ENCODE measurements around the gene HOXA6.

HOXA6 gene

DNA sequence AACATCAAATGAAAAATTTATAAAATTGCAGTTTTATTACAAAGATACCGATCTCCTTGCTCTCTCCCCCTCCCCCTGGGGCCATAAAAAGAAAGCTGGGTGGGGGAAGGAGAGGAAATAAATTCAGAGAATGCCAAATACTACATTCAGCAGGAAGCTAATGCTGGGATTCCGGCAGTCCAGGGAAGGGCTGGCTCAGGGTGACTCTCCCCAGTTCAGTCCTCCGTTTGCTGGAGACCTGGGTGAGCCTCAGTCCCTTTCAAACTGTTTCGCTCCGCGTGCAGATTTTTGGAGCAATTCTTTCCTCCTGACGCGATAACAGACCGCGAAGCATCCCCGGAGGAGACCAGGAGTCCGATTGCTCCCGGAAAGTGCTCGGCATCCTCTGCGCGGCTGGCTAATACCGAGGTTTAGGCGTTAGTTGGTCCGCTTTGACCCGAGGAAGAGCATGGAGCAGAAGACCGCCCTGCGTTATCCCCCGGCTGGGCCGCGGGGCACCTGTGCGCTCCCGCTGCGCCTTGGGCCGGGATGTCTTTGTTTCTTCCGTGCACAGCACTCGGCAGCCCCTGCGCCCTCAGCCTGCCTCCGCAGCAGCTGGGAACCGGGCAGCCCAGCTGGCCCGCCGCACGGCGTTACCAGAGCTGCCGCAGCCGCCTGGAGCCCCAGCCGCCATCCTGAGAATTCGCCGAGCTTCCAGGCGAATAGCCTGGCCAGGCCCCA is 41.2 kb downstream of the HOXA6 start:
- no peak for FAIRE-seq

DNA sequence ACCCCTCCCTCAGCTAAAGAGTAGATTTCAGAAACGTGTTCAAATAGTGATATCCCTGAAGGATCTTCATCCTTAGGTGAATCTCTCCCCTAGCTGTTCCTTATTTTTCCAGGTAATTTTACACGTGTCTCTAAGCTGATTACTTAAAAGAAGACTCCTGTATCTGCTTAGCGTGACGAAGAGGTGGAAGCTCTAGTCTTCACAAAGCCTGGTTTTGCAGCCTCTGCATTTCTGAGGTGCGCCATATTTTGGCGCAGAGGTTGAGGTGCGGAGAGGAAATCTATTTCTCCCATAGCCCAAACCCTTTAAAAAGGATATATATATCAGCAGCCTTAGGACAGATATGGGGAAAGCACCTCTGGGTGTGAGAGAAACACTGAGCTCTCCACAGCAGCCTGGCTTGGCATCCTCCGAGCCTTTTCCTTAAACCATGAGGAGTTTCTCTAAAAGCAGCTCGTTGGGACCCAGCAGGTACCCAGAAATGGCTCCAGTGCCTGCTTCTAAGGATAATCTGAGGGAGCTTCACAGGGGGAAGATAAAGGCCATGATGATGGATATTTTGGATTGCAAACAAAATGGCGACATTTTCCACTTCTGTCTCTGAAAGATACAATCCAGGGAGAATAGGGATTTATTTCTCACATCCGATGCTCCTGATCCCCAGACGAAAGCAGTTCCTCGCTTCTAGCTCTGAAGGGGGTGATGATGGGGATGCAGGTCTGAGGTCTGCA is 42.1 kb downstream of the HOXA6 start:
- FAIRE-seq, result no peak

DNA sequence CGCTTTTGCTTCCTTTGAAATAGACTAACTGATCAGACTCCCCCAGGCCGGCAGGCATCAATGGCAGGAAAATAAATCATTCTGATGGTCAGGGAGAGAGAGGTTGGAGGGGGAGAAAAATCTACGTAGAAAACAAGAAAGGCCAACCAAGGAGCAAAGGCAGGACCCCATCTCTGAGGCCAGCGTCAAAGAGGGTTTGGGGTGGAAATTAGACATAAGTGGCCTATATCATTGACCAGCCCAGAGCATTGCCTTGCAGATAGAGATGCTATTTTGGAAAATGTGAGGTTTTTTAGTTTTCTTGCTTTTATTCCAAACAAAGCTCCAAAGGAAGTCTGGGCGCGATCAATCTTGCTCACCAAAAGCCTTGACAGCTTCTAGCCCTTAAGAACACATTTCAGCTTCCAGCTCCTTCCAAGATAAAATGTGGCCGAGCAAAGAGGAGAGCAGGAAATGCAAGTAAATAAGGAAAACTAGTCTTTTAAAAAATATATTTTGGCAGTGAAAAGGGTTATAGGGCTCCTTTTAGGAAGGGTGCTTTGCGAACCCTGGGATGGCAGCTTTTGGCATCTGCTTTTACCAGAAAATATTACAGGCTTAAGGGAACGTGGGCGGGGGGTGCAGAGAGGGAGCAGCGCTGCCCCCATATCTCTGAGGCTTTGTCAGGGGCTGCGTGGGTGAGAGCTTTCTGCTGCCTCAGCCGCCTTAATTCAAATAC is 43.1 kb downstream of the HOXA6 start:
- FAIRE-seq, result no peak

DNA sequence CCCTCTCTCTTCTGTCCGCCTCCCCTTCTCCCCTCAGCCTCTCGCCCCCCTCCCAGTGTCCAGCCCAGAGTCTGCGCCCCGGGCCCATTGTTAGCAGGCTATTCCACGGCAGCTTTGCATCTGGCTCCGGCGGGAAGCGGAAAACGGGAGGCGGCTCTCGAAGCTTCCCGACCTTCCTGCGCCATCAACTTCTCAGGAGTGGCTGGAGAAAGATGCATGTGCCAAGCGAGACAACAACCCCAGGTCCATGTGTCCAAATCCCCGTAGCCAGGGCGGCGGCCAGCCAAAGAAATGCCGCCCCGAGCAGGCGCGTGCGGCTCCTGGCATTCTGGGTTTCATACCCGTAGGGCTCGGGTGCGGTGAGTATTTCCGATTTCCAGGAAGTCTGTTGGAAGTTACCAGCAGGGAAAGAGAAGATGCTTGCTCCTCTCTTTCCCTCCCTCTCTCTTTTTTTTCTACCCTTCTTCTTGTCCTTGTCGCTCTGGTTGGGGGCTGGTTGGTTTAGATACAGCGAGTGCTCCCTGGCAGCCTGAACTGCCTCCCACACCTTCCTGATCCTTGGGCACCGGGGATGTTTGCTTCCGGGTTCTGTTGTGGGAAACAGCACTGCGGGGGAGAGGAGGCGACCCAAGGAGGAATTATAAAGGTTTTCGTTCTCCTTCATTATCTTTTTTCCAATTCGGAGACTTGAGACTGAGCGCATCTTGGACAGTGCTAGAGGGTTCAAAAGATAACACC is 43.9 kb downstream of the HOXA6 start:
- FAIRE-seq, result no peak

DNA sequence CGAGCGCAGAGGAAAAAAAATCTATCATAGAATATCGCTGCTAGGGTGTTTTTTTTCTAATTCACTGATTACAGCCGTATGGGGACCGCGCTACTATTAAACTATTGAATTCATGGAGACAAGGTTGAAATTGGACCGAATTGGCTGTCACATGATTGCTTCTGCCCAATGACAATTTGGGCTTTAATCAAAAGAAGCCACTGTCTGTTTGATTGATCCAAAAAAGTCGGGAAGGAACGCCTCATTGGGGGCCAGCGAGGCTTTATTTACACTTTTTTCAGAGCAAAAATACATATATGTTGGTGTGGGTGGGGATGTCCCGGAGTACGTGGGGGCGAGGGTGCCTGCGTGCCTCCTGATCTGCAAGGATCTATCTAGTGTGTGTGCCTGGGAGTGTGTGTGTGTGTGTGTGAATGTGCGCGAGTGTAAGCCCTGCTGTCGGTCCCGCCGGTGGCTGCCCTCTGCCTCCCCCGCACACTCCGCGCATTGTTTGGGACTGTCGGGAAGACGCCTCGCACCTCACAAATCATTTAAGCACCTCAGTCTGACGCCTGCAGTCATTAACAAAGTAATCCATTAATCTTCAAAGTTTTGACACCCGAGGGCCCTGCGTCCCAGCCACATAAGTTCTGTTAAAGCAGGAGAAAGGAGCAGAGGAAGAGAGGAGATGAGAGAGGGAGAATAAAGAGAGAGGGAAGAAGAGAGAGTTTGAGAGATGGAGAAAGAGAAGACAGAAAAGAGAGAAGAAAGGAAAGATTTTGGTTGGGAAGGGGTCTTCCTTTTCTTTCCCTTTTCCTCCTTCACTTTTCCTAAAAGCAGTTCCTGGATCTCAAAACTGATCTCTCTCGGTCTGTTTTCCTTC is 44.8 kb downstream of the HOXA6 start, which contains the start of gene HOXA2:
TSS of gene HOXA2 (minus strand) at position 103 of the 862 bp plus-strand sequence. CDS start 183 bp downstream, outside the sequence.
- no peak for FAIRE-seq

DNA sequence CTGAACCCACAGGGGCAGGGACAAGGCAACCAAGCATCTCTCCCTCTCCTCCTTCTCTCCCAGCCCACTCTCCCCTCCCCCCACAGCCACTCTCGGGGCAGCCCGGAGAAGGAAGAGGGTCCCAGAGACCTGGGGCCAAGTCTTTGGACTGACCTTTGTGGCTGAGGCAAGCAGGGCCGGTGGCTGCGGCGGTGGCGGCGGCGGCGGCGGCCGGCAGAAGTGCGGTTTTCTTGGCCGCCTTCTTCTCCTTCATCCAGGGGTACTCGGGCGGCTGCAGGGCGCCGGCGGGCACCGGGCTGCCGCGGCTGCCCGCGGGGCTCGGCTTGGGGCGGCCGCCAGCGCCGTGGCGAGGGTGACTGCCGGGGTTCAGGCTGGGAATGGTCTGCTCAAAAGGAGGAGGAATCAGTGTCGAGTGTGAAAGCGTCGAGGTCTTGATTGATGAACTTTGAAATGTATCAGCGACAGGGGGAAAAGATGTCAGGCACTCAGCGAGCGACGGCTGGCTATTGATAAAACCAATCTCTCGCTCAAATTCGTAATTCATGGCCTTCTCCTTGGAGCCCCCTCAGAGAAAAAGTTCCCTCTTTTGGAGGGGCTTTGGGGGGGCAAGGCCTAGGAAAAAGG is 45.5 kb downstream of the HOXA6 start:
- no peak for FAIRE-seq

DNA sequence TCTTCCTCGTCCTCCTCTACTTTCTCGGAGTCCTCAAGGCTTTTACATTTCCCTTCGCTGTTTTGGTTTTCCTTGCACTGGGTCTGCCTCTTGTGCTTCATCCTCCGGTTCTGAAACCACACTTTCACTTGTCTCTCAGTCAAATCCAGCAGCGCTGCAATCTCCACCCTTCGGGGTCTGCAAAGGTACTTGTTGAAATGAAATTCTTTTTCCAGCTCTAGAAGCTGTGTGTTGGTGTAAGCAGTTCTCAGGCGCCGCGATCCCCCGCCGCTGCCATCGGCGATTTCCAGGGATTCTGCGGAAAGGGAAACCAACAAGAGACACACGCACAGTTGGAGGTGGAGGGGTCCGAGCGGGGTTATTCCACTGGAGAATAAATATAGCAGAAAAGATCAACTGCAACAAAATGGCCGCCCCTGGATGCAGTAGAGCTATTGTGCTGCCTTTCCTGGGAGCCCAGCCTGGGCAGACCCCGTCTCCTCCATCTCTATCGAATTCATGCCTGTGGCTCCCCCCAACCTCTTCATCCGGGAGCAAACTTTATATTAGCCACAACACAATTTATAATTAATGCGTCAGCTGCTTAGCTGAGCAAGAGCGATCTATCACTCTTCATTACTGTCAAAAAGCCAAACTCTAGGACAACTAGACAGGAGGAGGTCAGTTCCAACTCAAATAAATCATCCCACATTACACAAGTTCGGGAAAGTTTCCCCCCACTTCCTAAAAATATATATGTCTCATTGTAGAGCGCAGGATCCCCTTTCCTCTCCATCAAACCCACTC is 46.2 kb downstream of the HOXA6 start:
- FAIRE-seq, result no peak

DNA sequence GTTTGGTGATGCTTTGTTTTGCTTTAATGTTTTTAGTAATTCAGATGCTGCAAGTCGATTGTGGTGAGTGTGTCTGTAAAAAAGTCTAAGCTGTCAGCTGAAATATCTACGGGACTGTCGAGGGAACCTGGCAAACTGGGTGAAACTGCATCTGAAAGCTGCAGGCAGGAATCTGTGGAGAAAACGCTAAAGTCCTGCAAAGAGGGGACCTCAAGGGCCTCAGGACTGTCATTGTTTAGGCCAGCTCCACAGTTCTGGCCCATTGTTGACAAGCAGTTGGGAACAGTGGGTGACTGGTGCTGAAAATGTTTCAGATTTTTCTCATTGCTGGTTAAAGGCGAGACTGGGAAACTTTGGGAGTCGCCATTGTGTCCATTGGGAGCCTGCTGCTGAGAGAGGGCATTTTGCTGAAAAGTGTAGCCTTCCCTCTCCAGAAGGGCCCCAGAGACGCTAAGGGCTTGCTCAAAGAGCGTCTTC is 46.8 kb downstream of the HOXA6 start:
- no peak for FAIRE-seq

DNA sequence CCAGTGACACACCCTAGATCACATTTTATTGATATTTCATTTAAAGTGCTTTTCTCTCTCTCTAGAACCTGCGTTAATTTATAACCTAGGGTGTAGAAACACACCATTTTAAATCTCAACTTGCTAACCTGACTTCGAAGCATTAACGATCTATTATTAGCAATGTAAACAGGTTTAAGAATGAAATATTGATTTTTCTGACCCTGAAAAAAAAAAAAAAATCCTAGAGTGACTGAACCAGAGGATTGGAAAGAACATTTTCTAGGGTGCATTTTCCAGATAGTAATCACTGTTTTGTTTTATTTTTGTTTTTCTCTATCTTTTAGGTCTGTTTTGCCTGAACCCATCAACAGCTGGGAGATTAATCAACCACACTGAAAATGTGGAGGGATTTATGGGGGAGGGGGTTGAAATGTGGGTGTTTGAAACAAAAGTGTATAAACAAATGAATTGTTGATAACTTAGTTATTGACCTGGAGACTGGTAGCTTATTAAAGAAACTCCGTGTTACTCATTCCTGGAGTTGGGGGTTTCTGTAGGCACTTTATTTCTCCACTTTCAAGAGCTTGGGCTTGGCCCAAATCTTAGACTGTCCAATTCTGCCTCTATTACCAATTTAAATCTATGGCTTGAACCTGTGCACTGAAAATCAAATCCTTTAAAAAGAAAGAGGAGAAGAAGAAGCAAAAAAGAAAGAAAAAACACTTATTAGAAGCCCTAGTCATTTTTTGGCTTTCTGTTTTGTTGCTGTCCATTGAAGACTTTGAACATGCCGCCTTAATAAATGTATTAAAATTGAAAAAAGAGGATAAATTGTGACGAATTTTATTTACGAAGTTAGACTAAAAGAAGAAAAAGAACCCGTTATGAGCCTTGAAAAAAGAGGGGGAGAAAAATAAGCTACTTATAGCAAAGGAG is 47.9 kb downstream of the HOXA6 start:
- no peak for FAIRE-seq

DNA sequence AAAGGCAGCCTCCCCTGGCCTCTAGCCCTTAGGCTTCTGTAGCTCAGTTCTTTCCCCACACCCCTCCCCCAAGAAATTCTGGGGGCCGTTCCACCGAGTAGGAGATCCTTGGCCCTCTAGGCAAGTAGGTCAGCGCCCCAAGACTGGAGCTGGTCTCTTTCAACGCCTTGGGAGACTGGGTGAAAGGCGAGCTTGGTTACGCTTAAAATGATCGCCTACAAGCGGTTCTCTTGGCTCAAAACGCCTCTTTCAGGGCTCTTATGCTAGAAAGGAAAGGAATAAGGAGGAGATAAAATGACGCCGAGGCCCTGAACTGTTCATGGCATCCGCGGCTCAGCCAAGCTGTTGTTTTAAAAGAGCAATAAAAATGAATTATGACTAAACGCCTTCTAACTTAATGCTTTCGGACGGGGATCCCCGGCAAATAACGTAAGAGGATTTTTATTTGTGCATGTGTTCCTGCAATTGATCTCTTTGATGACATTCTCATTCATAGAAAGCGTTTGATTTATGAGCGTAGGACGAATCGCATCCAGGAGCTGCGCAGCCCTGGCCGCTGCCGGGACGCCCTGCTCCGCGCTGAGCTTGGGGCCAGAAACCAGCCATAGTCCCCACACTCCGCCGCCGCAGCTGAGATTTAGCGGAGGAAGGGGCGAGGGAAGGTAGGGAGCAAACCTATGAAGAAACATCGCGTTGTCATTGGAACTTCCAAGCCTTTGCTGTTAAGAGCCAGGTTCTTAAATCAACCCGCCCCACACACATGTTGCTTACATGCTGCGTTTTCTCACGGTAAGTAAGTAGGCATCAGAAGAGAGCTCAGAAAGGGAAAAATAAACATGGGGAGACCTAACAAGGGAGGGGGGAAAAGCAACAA is 48.8 kb downstream of the HOXA6 start:
- FAIRE-seq, result no peak

DNA sequence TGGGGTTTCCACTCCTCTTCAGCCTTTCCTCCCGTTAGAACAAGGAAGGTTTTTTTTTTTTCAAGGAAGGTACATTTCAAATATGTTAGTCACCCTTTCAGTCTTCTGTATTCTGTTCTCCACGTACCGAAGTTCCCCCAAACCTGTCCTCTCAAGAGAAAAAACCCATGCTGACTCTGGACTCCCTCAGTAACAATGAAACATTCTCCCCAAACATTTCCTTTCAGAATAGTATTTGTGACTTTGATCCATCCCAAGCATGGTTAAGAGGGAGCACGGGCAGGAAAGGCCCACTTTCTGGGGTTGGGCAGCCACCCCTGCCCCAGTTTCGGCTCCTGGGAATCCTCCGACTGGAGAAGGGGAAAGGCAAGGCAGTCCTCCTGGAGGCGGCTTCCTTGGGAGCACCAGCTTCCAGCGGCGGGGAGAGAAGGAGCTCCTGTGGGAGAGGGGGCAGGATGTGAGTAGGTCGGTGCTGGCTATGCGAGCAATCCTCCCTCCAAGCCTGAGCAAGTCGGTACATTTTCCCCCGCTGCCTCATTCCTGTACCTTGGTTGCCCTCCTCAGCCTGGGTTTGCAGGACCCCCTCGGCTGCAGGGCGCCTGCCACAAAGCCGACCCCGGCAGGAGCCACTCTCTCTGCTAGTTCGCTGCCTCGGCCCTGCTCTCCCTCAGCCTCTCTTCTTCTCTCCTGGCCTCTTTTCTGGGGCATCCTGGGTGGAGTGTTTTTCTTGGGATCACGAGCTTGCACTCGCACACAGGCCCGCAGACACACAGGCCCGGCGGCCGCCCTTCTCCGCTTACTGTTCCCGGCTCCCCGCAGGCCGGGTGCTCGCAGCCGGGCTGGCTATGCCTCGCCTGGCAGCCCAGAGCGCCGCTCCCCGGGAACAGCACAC is 49.6 kb downstream of the HOXA6 start:
- no peak for FAIRE-seq

DNA sequence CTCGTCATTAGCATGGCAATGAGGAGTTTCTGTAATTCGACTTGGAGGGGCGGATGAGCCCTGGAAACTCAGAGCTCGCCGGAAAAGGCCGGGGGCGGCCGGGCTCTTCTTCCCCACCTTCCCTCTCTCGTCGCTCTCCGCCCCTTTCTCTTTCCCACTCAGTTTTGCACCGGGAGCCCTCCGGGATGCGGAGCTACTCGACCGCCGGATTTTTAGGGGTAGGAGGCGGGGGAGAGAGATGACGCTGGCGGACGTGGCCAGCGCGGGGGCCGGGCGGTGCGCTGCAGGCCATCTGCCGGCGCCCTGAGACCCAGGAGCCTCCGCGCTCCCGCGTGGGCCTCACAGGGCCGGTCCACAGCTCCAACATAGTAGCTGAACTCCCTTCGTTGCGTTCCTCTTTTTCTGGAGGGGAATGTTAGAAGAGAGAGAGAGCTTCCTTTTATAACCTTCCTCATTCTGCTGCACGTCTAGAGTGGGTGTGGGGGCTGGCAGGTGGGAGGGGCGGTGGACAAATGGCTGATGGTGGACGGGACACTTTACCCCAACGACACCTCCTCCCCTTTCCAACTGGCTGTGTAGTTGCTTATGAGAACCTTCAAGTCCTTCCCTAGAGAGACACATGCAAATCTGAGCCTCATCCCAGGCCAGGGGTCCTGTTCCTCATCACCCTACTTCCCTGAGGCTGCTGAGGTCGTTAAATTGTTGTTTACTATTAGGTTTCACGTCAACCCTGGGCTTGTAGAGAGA is 50.6 kb downstream of the HOXA6 start:
- FAIRE-seq, result no peak

DNA sequence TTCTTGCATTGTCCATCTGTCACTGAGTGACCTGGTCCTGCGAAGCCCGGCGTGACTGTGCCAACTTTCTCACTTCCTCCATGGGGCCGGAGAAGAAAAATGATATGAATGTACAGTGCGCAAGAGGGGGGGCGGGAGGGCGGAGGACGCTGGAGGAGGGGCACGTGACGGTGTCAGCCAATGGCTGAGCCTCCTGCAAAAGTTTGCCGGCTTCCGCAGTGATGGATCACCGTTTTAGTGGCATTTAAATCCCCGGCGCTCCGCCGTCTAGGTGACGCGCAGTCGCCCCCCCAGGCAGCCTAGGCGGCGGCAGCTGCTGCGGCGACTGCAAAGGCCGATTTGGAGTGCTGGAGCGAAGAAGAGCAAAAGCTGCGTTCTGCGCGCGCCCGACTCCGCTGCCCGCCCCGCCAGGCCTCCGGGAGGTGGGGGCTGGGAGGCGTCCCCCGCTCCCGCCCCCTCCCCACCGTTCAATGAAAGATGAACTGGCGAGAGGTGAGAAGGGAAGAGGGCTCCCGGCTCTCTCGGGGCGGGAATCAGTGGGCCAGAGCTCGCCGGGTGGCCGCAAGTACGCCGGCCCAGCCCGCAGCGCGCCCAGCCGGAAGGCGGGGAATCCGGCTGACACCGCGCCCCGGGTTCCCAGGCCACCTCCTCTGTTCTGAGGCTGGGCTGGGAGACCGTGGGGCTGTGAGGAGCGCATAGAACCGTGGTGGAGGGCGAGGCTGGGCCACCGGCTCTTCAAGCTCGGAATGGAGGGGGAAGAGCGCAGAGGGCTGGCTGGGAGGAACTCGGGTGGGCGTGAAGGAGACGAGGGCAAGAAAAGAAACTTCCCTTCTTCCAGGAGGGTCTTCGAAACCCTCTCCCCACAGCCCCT is 51.4 kb downstream of the HOXA6 start, which contains the start of gene HOXA1:
TSS of gene HOXA1 (minus strand) at position 104 of the 871 bp plus-strand sequence. CDS start at position 16, 88 bp downstream.
- no peak for FAIRE-seq

Measured in islet of Langerhans (tissue), 1 donor.